NOMO-1 treated with dmso at 0.1 percent for 144 hours (cell line): ENCODE data around the gene ZDHHC14.

ENCODE experiments used
- DNase-seq: peaks from one replicate; lab custom pipeline; 2025; ENCODE audit not compliant: unreplicated experiment; lab: John Stamatoyannopoulos, UW

Gene ZDHHC14

GRCh38 chr6:157659536-157660271 lies 278.7 kb downstream of the ZDHHC14 start:
- no peak for DNase-seq

GRCh38 chr6:157660414-157660813 lies 279.4 kb downstream of the ZDHHC14 start:
- no peak for DNase-seq

GRCh38 chr6:157661652-157662051 lies 280.7 kb downstream of the ZDHHC14 start:
- no peak for DNase-seq

DNA sequence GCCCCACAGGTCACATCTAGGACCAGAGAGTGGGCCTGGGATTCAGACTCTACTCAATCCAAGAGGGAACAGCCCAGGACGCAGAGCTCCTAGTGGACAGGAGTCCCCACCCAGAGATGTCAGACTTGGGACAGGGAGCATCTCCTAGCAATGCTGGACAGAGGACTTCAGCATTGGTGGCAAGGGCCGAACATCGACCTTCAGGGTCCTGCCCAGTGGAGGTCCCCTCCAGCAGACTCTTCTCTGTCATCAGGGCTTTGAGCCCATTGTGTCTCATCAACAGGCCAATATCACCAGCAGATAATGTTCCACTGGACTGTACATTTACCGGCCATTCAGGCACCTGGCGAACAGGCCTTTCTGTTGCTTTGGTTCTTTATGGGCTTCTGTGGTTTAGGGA lies 282.3 kb downstream of the ZDHHC14 start:
- no peak for DNase-seq

DNA sequence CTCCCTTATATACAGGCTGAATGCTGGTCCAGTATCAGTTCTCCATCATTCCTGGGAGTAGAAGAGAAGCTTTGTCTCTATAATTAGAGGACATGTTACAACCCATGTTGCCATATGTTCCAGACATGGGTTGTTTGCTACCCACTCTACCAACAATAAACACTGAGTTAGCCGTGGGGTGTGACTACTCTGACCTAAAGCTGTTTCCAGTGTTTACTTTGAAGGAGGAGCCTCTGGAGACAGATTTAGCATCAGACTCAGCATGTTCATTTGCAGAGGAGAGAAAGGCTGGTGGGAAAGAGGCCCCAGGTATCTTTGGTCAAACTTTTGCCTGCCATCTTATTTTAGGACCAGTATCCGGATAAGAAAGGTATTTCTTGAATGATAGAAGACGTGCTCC lies 284.2 kb downstream of the ZDHHC14 start:
- no peak for DNase-seq

DNA sequence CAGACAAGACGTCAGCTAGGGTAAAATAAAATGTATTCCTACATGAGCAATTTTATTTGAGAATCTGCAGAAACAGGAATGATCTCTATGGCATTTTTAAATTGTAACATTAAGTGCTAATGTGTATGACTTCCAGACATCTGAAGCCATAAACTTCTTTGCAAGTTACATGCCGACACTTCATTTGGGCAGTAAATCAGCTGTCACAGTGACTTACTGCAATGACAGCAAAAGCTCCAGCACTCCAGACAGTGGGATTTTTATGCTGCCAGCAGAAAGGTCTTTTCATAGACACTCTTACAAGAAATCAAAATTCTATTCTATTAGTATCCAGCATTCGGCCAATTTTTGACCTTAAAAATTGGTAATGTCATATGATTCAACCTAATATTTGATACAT lies 285.7 kb downstream of the ZDHHC14 start:
- no peak for DNase-seq

DNA sequence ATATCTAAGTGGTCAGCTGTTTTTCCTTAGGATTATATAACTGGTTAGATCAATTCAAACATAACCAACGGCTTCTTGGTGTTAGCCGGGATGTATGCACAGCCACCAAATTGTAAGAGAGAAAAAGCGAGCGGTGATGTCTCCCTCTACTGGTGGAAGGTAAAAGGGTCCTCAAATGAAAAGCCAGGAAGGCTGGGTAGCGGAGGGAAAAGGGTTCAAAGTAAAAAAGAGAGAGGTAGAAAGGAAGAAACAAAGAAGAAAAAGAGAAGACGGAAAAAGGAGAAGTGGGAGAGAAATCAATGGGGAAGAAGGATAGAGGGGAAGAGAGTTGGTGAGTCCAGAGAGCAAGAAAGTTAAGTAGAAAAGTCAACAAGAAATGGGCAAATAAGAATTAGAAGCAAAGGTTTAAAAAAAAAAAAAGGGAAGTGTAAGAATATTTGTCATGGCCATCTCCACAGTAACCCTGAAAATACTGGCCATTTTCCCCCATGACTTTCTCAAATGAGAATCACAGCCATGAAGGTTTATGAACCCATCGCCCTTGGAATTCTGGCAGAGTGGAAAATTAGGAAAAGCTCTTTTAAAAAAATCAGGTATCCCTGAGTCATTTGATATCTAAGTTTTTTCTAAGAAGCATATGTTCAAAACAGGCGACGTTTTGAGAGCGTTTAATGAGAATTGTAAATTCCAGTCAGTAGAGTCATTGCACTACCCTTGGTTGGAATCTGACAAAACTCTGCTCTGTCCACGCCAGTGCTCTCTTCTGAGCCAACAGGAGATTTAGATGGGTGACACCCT lies 286.4 kb downstream of the ZDHHC14 start:
- peak; percentile 70 for DNase-seq

DNA sequence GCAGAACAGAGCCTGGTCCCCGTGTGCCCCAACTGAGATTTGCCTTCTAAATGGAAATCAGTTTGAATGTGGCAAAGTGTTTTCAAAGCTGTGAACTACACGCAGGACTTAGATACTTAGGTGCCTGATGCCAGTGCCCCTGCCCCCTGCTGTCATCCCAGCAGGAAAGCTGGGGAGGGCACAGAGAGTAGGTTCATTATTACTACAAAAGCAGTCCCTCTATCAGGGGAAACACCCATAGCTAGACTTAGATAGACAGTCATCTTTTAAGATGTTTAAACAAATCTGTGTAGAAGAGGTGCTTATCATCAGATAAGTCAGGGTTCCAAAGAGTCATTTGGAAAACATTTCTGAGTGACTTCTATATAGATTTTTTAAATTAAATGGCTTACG lies 287.0 kb downstream of the ZDHHC14 start:
- DNase-seq, result no peak

DNA sequence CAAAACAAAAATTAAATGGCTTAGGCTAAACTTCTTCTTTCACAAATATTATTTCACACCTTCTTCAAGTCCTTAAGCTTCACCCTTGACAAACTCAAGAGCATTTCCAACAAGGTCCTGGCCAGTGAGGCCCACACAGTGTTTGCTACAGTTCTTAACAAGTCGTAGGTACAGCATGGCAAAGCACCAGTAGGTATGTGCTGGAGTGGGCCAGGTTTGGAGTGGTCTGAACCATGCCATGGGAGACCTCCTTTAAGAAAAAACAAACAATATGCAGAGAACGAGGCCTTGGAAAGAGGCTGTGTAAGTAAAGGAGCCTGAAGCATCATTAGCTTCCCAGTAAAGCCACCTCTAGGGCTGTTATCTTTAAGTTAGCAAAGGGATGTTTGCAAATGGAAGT lies 287.7 kb downstream of the ZDHHC14 start:
- no peak for DNase-seq

- no peak for DNase-seq
Observed at GRCh38 chr6:157669323-157669722, 288.3 kb downstream of the ZDHHC14 start.

GRCh38 chr6:157669747-157670216 lies 288.8 kb downstream of the ZDHHC14 start:
- DNase-seq, result no peak

DNA sequence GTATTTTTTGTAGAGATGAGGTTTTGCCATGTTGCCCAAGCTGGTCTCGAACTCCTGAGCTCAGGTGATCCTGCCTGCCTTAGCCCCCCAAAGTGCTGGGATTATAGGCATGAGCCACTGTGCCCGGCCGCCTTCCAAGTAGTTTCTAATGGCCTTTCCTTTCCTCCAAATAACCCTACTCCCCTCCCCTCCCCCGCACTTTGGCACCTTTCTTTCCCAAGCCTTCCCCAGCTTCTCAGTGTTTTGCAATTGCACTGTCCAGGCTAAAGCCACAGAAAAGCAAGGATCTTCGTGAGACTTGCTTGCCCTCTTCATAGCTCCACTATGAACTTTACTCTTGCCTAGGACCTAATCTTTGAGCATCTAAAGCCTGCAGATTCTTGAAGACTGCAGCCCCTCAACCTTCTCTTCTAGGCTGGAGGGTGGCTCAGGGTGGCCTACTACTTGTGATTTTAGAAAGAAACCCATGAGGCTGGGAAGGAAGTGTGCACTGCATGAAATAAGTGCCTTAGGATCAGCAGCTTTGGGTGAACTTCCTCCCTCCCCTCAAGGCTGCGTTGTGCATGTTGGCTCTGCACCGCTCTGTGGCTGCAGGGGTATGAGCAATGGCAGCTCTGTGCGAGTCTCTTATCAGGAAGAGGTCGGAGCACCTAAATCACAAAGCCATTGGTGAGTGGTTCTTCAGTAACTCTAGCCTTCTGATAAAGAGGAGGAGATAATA lies 289.6 kb downstream of the ZDHHC14 start:
- DNase-seq, result no peak

DNA sequence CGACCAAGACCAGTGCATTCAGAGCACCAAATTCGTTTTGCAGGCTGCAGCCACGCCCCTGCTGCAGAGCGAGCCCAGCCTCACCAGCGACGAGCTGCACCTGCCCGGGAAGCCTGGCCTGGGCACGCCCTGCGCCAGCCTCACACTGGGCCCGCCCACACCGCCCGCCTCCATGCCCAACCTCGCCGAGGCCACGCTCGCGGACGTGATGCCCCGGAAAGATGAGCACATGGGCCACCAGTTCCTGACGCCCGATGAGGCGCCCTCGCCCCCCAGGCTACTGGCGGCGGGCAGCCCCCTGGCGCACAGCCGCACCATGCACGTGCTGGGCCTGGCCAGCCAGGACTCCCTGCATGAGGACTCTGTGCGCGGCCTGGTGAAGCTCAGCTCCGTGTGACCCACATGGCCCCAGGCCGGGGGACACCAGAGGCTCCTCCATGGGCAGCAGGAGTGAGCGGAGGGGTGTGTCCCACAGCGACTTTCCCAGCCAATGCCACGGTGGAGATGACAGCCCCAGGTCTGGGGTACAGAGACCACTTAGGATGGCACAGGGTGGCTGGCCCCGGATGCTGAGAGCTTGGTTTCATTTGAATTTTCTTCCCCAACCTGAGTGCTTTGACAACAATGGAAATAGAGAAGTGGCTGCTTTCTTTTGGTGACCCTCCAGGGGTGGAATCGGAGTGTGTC lies 291.9 kb downstream of the ZDHHC14 start:
- no peak for DNase-seq

GRCh38 chr6:157673596-157673995 lies 292.6 kb downstream of the ZDHHC14 start:
- no peak for DNase-seq

GRCh38 chr6:157674061-157674460 lies 293.1 kb downstream of the ZDHHC14 start:
- DNase-seq, result no peak

GRCh38 chr6:157675831-157676230 lies 294.8 kb downstream of the ZDHHC14 start:
- DNase-seq, result no peak

DNA sequence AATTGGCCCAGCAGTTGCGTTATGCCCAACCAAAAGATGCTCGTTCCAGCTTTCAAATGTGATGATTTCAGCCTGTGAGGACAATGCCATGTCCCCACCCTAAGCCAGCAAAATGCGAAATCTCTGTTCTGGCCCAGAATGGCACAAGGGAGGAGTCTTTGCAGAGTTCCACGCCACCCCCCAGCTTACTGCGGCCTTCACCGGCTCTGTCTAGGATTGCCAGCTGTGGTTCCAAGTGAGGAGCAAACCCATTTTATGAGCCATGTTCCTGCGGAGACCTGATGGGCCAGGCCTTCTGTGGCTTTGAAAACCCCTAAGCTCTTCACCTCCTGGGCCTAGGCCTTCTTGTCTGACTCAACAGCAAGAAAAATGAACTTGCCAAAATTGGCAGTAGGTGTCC lies 295.3 kb downstream of the ZDHHC14 start:
- DNase-seq, result no peak

DNA sequence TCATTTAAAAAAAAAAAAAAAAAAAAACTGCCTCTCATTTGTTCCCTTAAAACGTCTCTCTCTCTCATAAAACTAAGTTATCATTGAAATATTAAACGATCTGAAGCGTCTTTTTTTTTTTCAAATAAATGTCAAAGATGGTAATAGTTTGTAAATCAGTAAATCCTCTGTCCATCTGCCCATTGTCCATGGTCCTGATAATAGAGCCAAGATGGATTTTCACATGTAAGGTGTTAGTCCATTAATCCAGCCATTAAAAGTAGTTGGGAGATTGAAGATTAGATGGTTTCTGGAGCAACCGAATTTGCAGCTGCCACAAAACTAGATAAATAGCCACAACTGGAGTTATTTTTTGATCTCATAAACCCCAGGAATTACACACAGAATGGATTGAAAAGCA lies 296.2 kb downstream of the ZDHHC14 start:
- no peak for DNase-seq

- no peak for DNase-seq
Observed at GRCh38 chr6:157679605-157680580, 298.9 kb downstream of the ZDHHC14 start.

DNA sequence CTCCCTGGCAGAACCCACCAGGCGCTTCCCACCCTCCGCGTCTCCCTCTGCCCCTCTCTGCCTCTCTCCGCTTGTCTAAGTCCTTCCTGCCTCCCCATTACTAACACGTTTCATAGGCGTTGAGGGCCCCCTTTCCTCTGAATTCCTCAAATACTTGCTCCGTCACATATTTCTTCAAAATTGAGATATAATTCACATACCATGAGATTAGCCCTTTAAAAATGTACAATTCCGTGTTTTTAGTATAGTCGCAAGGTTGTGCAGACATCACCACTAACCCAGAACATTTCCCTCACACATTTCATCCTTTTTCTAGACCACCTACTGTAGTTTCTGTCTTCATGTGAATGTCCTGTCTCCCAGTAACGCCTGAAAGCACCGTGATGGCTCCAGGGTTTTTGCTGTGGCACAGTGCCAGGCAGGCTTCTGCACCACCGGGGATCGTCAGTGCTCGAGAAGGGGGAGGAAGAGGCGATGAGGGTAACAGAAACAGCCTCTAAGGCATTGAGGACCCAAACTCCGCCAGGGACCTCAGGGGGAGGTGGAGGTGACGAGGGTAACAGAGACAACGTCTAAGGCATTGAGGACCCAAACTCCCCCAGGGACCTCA lies 300.2 kb downstream of the ZDHHC14 start:
- no peak for DNase-seq
